Measurements from ENCODE around the gene SCPEP1.

DNA sequence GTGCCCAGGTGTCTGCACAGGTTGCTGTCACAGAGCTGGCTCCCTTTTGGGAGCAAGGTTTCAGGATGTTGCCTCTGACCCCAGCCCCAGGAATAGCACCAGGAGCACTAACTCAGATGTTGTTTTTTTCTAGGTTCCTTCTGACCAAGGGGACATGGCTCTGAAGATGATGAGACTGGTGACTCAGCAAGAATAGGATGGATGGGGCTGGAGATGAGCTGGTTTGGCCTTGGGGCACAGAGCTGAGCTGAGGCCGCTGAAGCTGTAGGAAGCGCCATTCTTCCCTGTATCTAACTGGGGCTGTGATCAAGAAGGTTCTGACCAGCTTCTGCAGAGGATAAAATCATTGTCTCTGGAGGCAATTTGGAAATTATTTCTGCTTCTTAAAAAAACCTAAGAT is 28.1 kb downstream of the SCPEP1 start:
- TF ChIP-seq, protein P1, sequence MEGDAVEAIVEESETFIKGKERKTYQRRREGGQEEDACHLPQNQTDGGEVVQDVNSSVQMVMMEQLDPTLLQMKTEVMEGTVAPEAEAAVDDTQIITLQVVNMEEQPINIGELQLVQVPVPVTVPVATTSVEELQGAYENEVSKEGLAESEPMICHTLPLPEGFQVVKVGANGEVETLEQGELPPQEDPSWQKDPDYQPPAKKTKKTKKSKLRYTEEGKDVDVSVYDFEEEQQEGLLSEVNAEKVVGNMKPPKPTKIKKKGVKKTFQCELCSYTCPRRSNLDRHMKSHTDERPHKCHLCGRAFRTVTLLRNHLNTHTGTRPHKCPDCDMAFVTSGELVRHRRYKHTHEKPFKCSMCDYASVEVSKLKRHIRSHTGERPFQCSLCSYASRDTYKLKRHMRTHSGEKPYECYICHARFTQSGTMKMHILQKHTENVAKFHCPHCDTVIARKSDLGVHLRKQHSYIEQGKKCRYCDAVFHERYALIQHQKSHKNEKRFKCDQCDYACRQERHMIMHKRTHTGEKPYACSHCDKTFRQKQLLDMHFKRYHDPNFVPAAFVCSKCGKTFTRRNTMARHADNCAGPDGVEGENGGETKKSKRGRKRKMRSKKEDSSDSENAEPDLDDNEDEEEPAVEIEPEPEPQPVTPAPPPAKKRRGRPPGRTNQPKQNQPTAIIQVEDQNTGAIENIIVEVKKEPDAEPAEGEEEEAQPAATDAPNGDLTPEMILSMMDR (IDR thresholded peaks at IDR 0.05), result no peak
- TF ChIP-seq POLR2AphosphoS5 (IDR thresholded peaks at IDR 0.05) (no peak), POLR2A (IDR thresholded peaks at IDR 0.05) (no peak), EP300 (IDR thresholded peaks at IDR 0.05; ENCODE audit: low read depth) (no peak)

All from transverse colon (tissue), 4 donors.